B cell (primary cell): Measurements from ENCODE around the gene LUM.

Experiments used
- EZH2 ChIP-seq: IDR thresholded peaks from 2 replicates; pipeline ENCODE4 v1.6.1; 2012; ENCODE audit warnings: borderline replicate concordance, low read depth, mild to moderate bottlenecking, moderate library complexity, low read length; ENCODE audit not compliant: insufficient read depth, poor library complexity, severe bottlenecking
- TF ChIP-seq, protein P1 (sequence below): fragments of 200-600 bp; IDR thresholded peaks from one replicate; pipeline ENCODE4 v1.8.0; 2022; ENCODE audit warnings: antibody characterized with exemption, mild to moderate bottlenecking

DNA sequence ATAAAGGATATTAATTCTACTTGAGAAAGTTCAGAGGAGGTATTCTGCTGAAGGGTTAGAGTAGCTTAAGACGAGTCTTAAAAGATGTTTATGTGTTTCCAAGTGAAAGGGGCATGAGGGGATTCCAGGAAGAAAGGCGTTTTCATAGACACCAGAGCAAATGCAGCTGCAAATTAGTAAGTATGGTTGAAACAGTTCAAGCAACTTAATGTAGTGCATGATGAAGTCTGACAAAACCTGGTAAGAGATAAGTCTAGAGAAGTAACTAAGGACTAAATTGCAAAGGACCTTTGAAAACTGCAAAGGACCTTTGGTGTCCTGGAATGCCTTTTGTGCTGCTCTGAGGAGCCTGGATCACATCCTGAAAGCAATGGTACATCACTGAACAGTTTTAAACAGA is 11.5 kb downstream of the LUM start:
- TF ChIP-seq, protein P1, sequence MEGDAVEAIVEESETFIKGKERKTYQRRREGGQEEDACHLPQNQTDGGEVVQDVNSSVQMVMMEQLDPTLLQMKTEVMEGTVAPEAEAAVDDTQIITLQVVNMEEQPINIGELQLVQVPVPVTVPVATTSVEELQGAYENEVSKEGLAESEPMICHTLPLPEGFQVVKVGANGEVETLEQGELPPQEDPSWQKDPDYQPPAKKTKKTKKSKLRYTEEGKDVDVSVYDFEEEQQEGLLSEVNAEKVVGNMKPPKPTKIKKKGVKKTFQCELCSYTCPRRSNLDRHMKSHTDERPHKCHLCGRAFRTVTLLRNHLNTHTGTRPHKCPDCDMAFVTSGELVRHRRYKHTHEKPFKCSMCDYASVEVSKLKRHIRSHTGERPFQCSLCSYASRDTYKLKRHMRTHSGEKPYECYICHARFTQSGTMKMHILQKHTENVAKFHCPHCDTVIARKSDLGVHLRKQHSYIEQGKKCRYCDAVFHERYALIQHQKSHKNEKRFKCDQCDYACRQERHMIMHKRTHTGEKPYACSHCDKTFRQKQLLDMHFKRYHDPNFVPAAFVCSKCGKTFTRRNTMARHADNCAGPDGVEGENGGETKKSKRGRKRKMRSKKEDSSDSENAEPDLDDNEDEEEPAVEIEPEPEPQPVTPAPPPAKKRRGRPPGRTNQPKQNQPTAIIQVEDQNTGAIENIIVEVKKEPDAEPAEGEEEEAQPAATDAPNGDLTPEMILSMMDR, result no peak
- TF ChIP-seq EZH2, result no peak
